ENCODE results near the gene ARHGEF12.

ARHGEF12 gene

GRCh38 chr11:120537996-120538395, 201.8 kb downstream of the ARHGEF12 start:
- no peak overlapping the region for H3K9ac ChIP-seq (ENCODE audit: low read length)
- no peak overlapping the region for H3K4me2 ChIP-seq (ENCODE audit: low read depth, low read length, poor library complexity, severe bottlenecking)
- no peaks in the 10 kb centered on the region for H3K27me3 ChIP-seq (ENCODE audit: low read length)
- no peak overlapping the region for H2AFZ ChIP-seq (ENCODE audit: low read depth, low read length, severe bottlenecking)
- H3K79me2 ChIP-seq (ENCODE audit: insufficient read depth, low read length): no peaks in the 10 kb centered on the region
- no peaks in the 10 kb centered on the region for H3K9me2 ChIP-seq (replicated peaks; ENCODE audit: insufficient read depth, low read length)
- H3K9me3 ChIP-seq (ENCODE audit: insufficient read depth, low read length): no peaks in the 10 kb centered on the region
- H3K27ac ChIP-seq (ENCODE audit: low read depth, low read length): no peak overlapping the region
- no peaks in the 10 kb centered on the region for H3F3A ChIP-seq (ENCODE audit: insufficient read depth)
- H3K36me3 ChIP-seq (ENCODE audit: low read length): no peaks in the 10 kb centered on the region
- no peak overlapping the region for H3K4me3 ChIP-seq (ENCODE audit: insufficient read depth, low read length, poor library complexity, severe bottlenecking)
- TF ChIP-seq EZH2phosphoT487 (conservative IDR thresholded peaks at IDR 0.05; ENCODE audit: low read length) (no peak), CTCF (IDR thresholded peaks at IDR 0.05; ENCODE audit: insufficient read depth, low read length, poor library complexity, severe bottlenecking) (no peak)
- no peaks in the 10 kb centered on the region for H4K20me1 ChIP-seq (ENCODE audit: low read depth, low read length)

DNA sequence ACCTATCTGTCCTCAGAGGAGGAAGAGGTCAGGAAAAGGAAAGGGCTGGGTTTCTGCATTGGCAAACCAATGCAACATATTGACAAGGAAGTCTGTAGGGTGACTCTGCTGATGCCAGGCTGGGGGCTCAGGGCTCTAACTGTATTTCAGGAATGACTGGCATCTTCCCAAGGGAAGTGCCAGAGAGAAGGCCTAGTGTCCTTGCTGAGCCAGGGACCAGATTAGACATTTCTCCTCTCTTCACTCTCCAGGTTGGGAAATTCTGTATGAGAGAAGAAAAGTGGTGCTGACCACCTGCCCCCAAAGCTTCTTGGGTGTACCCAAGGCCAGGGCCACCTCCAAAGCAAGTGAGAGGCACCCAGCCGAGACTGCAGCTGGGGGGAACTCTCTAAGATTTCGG, 202.5 kb downstream of the ARHGEF12 start:
- TF ChIP-seq EZH2phosphoT487 (conservative IDR thresholded peaks at IDR 0.05; ENCODE audit: low read length): no peak
- no peak for TF ChIP-seq CTCF (IDR thresholded peaks at IDR 0.05; ENCODE audit: insufficient read depth, low read length, poor library complexity, severe bottlenecking)
- no peaks in the 10 kb centered on the region for H3K79me2 ChIP-seq (ENCODE audit: insufficient read depth, low read length)
- H4K20me1 ChIP-seq (ENCODE audit: low read depth, low read length): no peaks in the 10 kb centered on the region
- no peak overlapping the region for H3K4me3 ChIP-seq (ENCODE audit: insufficient read depth, low read length, poor library complexity, severe bottlenecking)
- no peak overlapping the region for H2AFZ ChIP-seq (ENCODE audit: low read depth, low read length, severe bottlenecking)
- H3K9me2 ChIP-seq (replicated peaks; ENCODE audit: insufficient read depth, low read length): no peaks in the 10 kb centered on the region
- H3K9me3 ChIP-seq (ENCODE audit: insufficient read depth, low read length): no peaks in the 10 kb centered on the region
- no peaks in the 10 kb centered on the region for H3F3A ChIP-seq (ENCODE audit: insufficient read depth)
- no peaks in the 10 kb centered on the region for H3K36me3 ChIP-seq (ENCODE audit: low read length)
- no peaks in the 10 kb centered on the region for H3K27me3 ChIP-seq (ENCODE audit: low read length)
- H3K9ac ChIP-seq (ENCODE audit: low read length): no peak overlapping the region
- no peak overlapping the region for H3K27ac ChIP-seq (ENCODE audit: low read depth, low read length)
- no peak overlapping the region for H3K4me2 ChIP-seq (ENCODE audit: low read depth, low read length, poor library complexity, severe bottlenecking)
